ENCODE results near the gene PLAAT3.

The PLAAT3 gene

DNA sequence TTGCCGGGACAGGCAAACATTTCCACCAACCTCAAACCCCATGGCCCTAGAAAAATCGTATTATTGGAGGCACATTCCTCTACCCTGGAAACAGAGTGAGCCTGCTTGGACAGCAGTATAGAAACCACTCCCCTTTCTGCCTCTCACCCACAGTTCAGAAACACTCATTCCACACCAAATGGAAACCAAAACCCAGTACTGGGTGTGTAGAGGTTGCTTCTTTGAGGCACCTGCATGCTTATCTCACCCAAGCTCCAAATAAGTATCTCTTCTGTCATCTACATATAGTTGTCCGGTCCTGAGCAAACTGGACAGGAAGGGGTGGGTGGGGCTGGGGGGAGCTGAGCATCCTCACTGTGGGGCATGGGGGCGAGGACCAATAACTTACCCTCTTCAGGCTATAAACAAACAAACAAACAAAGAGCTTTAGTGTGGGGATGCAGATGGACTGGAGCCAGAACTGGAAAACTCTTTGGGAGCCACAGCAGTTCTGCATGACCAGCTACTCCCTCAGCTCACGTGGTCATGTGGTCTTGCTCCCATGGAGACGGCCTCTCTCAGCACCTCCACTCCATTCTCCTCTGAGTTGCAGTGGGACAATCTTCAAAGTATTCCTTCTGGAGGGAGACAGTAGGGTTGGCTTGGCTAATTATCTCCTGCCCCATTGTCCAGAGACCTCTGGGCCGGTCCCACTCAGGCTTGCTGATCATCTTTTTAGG, 50.0 kb downstream of the PLAAT3 start (continued):
- no peak for TF ChIP-seq ZNF558 (tag by site-specific recombination; IDR thresholded peaks at IDR 0.05)
- no peak for TF ChIP-seq FEZF1 (tag by site-specific recombination; IDR thresholded peaks at IDR 0.05)
- no peak for TF ChIP-seq ZBTB11 (tag by site-specific recombination; conservative IDR thresholded peaks at IDR 0.05; ENCODE audit: low read depth)
- TF ChIP-seq ZSCAN5A (tag by site-specific recombination; IDR thresholded peaks at IDR 0.05), result no peak
- TF ChIP-seq ZNF214 (tag by site-specific recombination; IDR thresholded peaks at IDR 0.05; ENCODE audit: borderline replicate concordance), result no peak
- TF ChIP-seq ZNF600 (tag by site-specific recombination; IDR thresholded peaks at IDR 0.05), result no peak
- no peak for TF ChIP-seq ZNF140 (tag by site-specific recombination; IDR thresholded peaks at IDR 0.05)
- no peak for TF ChIP-seq REPIN1 (tag by site-specific recombination; IDR thresholded peaks at IDR 0.05; ENCODE audit: low read depth)
- no peak for TF ChIP-seq GFI1B (tag by site-specific recombination; IDR thresholded peaks at IDR 0.05)

- POLR2A ChIA-PET, result interaction anchor here (0.5 kb wide), 1 partner anchor 265 kb away, joined by 4 read pairs; no protein-coding TSS in a partner anchor
- no peak for TF ChIP-seq OSR2 (tag by site-specific recombination; IDR thresholded peaks at IDR 0.05)
- TF ChIP-seq ZNF777 (tag by site-specific recombination; IDR thresholded peaks at IDR 0.05; ENCODE audit: borderline replicate concordance), result no peak
- no peak for TF ChIP-seq ZSCAN23 (tag by site-specific recombination; IDR thresholded peaks at IDR 0.05)
- TF ChIP-seq EGR2 (tag by site-specific recombination; IDR thresholded peaks at IDR 0.05; ENCODE audit: low read depth), result no peak
- TF ChIP-seq, protein P1, sequence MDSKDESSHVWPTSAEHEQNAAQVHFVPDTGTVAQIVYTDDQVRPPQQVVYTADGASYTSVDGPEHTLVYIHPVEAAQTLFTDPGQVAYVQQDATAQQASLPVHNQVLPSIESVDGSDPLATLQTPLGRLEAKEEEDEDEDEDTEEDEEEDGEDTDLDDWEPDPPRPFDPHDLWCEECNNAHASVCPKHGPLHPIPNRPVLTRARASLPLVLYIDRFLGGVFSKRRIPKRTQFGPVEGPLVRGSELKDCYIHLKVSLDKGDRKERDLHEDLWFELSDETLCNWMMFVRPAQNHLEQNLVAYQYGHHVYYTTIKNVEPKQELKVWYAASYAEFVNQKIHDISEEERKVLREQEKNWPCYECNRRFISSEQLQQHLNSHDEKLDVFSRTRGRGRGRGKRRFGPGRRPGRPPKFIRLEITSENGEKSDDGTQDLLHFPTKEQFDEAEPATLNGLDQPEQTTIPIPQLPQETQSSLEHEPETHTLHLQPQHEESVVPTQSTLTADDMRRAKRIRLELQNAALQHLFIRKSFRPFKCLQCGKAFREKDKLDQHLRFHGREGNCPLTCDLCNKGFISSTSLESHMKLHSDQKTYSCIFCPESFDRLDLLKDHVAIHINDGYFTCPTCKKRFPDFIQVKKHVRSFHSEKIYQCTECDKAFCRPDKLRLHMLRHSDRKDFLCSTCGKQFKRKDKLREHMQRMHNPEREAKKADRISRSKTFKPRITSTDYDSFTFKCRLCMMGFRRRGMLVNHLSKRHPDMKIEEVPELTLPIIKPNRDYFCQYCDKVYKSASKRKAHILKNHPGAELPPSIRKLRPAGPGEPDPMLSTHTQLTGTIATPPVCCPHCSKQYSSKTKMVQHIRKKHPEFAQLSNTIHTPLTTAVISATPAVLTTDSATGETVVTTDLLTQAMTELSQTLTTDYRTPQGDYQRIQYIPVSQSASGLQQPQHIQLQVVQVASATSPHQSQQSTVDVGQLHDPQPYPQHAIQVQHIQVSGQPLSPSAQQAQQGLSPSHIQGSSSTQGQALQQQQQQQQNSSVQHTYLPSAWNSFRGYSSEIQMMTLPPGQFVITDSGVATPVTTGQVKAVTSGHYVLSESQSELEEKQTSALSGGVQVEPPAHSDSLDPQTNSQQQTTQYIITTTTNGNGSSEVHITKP (tag by site-specific recombination; IDR thresholded peaks at IDR 0.05), result no peak
- no peak for TF ChIP-seq AEBP2 (tag by site-specific recombination; IDR thresholded peaks at IDR 0.05; ENCODE audit: borderline replicate concordance)
- no peak within 1 kb of the TSS for H3K27ac ChIP-seq (ENCODE audit: extremely low read depth, low read depth, low read length)
- no peaks in the 10 kb centered on the region for H3K9me3 ChIP-seq (ENCODE audit: control insufficient read depth, insufficient read depth, low read depth, low read length)
- H3K4me1 ChIP-seq (ENCODE audit: control insufficient read depth, insufficient read depth, low read length), result no peaks in the 10 kb centered on the region
- H3K4me3 ChIP-seq (ENCODE audit: low read depth, low read length), result no peak within 1 kb of the TSS
- CTCF ChIA-PET, result interaction anchor here (0.5 to 0.6 kb wide), 2 partner anchors 76 to 85 kb away, joined by 3 read pairs; no protein-coding TSS in a partner anchor
- H3K36me3 ChIP-seq (ENCODE audit: control insufficient read depth in 2 of 2, insufficient read depth in 1 of 2, low read length in 2 of 2), result no peaks in the 10 kb centered on the region
These were observed 50.8 kb downstream of the PLAAT3 start, which contains the start of gene PLAAT2 for GRCh38 chr11:63563201-63564055. PLAAT2 (minus strand) TSS chr11:63563379; CDS start chr11:63563324, 55 bp downstream.
